GM10248 (cell line): Measurements from ENCODE around the gene AGL.
"Not testable (repeated sequence)": the region's sequence is repeated elsewhere in the genome, so short reads cannot be mapped to it uniquely, and the experiment has no call there.

Source experiments
- CTCF ChIA-PET: fragments of 300-600 bp; sonication (Branson Sonifier 250); formaldehyde crosslinking; extraction: SDS; loops from one replicate; lab custom pipeline; 2021; ENCODE audit warnings: antibody characterized with exemption; lab: Yijun Ruan, JAX
- POLR2A ChIA-PET: fragments of 350-650 bp; sonication (Branson Sonifier 250); formaldehyde crosslinking; extraction: SDS; loops from one replicate; lab custom pipeline; 2020; ENCODE audit warnings: antibody characterized with exemption; lab: Yijun Ruan, JAX
- DNase-seq: peaks from one replicate; pipeline ENCODE4 v3.0.0; 2012; ENCODE audit errors: extremely low spot score
- TF ChIP-seq, protein P1 (sequence below): IDR thresholded peaks from 2 replicates; pipeline ENCODE4 v1.5.1; 2012; ENCODE audit warnings: mild to moderate bottlenecking, low read depth; ENCODE audit errors: extremely low read depth, missing control alignments, control extremely low read depth

The AGL gene

DNA sequence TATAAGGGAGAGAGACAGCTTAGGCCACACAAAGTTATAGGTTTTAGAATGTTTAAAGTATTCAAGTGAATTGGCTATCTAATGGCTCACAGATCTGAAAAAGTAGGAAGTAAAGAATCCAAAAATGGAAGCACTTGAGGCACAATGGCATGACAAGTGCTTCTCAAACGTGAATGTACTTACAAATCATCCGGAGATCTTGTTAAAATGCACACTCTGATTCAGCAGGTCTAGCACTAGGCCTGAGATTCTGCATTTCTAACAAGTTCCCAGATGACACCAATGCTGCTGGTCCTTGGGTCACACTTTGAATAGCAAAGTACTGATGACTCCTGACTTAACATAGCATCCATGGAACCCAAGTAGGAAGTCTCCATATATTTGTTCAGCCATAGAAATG lies 20.9 kb upstream of the AGL start:
- CTCF ChIA-PET = interaction anchor here (2.1 kb wide), 1 partner anchor 19 kb away, joined by 4 read pairs; no protein-coding TSS in a partner anchor

DNA sequence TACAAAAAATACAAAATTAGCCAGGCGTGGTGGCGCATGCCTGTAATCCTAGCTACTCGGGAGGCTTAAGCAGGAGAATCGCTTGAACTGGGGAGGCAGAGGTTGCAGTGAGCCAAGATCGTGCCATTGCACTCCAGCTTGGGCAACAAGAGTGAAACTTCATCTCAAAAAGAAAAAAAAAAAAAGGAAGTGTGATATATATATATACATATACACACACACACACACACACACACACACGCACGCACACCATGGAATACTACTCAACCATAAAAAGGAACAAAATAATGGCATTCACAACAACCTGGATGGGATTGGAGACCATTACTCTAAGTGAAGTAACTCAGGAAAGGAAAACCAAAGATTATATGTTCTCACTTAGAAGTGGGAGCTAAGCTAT lies 16.2 kb upstream of the AGL start:
- CTCF ChIA-PET = not testable (repeated sequence)

More for the DNA sequence above, 20.9 kb upstream of the AGL start:
- POLR2A ChIA-PET = no interaction called here
- no peak for DNase-seq
- TF ChIP-seq, protein P1, sequence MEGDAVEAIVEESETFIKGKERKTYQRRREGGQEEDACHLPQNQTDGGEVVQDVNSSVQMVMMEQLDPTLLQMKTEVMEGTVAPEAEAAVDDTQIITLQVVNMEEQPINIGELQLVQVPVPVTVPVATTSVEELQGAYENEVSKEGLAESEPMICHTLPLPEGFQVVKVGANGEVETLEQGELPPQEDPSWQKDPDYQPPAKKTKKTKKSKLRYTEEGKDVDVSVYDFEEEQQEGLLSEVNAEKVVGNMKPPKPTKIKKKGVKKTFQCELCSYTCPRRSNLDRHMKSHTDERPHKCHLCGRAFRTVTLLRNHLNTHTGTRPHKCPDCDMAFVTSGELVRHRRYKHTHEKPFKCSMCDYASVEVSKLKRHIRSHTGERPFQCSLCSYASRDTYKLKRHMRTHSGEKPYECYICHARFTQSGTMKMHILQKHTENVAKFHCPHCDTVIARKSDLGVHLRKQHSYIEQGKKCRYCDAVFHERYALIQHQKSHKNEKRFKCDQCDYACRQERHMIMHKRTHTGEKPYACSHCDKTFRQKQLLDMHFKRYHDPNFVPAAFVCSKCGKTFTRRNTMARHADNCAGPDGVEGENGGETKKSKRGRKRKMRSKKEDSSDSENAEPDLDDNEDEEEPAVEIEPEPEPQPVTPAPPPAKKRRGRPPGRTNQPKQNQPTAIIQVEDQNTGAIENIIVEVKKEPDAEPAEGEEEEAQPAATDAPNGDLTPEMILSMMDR = no peak

DNA sequence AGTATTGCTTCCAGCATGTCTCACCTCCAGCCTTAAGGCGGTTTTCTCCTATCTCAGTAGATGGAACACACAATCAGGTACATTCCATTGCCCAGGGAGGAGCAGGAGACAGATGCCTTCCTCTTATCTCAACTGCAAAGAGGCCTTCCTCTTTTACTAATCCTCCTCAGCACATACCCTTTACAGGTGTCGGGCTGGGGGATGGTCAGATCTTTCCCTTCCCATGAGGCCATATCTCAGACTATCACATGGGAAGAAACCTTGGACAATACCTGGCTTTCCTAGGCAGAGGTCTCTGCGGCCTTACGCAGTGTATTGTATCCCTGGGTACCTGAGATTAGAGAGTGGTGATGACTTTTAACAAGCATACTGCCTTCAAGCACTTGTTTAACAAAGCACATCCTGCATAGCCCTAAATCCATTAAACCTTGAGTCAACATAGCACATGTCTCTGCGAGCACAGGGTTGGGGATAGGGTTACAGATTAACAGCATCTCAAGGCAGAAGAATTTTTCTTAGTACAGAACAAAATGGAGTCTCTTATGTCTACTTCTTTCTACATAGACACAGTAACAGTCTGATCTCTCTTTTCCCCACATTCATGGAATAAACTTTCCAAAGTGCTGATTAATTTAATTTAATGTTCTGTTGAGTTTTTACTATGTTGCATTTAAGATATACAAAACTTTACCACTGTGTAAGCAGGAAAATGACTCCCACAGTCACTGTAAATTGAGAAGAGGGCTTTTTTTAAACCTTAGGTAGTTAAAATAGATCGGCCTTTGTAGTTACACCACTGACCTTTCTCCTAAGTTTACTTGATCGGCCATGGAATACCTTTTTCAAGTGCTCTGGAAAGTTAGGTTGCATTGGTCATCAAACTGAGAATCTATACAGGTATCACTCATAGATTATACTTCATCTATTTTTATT lies 13.7 kb upstream of the AGL start:
- POLR2A ChIA-PET, DNase-seq: not testable (repeated sequence)
- CTCF ChIA-PET = interaction anchor here (0.9 kb wide), 1 partner anchor 522 kb away, joined by 3 read pairs; no protein-coding TSS in a partner anchor

More for the DNA sequence above, 16.2 kb upstream of the AGL start:
- POLR2A ChIA-PET, DNase-seq: not testable (repeated sequence)

DNA sequence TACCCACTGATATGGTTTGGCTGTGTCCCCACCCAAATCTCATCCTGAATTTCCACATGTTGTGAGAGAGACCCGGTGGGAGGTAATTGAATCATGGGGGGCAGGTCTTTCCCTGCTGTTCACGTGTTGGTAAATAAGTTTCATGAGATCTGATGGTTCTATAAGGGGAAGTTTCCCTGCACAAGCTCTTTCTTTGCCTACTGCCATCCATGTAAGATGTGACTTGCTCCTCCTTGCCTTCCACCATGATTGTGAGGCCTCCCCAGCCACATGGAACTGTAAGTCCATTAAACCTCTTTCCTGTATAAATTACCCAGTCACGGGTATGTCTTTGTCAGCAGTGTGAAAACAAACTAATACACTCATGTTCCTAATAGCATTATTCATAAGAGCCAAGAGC lies 9.8 kb upstream of the AGL start:
- POLR2A ChIA-PET, CTCF ChIA-PET: not testable (repeated sequence)

DNA sequence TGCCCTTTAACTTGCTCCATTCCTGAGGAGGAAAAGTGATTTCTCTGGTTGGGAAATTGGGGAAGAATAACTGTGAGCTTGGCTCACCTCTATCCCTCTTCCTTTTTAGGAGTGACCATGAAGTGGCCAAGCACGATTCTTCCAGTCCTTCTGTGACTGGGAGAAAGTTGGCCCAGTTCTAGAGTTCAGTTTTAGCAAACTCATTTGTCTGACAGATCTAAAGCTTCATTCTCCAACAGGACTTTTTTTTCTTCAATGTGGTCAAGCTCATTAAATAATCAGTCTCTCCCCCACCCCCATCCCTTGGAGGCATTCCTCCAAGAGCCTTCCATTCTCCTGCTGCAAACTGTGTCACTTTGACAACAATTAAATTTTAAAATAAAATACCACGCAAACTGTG lies 6.4 kb upstream of the AGL start:
- ChIA-PET POLR2A (no interaction called here), CTCF (interaction anchor here (1.0 to 1.6 kb wide), 3 partner anchors 10 to 44 kb away, joined by 3 to 4 read pairs (median 3); no protein-coding TSS in a partner anchor)
- no peak for DNase-seq
- TF ChIP-seq, protein P1 = no peak

More for the DNA sequence above, 9.8 kb upstream of the AGL start:
- DNase-seq = not testable (repeated sequence)

DNA sequence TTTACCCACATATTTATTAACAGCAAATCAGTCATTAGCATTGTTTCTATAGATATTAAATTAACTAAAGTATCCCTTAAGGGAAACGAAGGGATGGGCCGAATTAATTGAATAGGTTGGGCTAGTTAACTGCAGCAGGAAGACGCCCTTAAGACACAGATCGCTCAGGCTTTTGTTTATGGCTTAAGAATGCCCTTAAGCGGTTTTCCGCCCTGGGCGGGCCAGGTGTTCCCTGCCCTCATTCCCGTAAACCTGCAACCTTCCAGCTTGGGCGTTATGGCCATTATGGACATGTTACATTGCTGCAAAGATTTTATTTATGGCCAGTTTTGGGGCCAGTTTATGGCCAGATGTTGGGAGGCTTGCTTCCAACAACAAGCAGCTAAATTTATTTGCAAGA lies 5.0 kb upstream of the AGL start:
- CTCF ChIA-PET, DNase-seq, POLR2A ChIA-PET: not testable (repeated sequence)

DNA sequence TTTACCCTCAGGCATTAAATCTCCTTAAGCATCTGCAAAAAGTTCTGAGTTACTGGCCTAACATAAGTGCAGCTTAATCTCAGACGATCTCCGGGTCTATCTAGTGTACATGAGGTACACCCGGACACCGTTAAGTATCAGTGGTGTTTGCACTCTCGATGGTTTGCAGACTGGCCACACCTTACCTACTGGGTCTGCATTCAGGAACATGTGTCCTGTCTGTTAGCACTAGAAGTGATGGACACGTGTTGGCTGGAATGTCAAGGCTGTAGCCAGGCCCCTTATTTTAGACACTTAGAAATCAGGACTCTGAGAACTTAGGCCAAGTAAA lies 783 bp upstream of the AGL start:
- ChIA-PET CTCF (interaction anchor here (0.9 to 1.6 kb wide), 4 partner anchors 47 to 606 kb away, joined by 3 read pairs; no protein-coding TSS in a partner anchor), POLR2A (interaction anchor here (0.6 kb wide), 1 partner anchor 1559 kb away, joined by 3 read pairs; no protein-coding TSS in a partner anchor)
- TF ChIP-seq, protein P1 = no peak
- no peak for DNase-seq

DNA sequence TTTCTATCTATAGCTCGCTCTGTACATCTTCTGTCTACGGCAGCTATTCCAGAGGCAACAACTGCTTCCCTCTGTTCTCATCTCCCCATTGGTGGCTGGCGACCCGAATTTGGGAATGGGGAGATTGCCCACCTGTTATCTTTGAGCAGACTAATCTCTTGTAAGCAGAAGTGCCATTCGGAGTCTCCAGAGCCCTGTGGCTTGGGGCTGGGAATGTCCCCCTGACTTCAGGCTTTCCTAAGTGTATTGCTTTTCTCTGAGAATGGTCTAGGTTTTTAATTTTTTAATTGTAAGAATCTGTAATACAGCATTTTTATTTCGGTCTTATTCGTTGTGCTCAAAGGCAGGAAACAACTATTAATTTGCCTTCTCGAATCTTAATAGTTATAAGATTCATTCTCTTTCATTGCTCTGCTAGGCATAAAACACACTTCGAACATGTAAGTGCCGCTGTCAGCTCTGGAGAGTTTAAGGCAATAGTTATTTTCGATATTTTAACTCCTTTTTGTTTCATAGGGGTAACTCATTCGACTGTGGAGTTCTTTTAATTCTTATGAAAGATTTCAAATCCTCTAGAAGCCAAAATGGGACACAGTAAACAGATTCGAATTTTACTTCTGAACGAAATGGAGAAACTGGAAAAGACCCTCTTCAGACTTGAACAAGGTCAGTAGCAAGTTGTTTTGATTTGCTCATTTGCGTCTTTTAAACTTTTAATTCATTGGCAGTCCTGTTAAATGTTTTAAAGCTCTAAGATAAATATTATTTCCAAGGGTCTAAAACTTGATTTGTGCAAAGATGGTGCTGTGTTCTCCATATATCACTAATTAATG lies 514 bp downstream of the AGL start:
- TF ChIP-seq, protein P1 = no peak
- ChIA-PET POLR2A (no interaction called here), CTCF (interaction anchor here (1.5 to 1.6 kb wide), 2 partner anchors 49 to 605 kb away, joined by 3 read pairs; no protein-coding TSS in a partner anchor)
- DNase-seq = no peak
